ENCODE data around the gene UBFD1.

Gene UBFD1

GRCh38 chr16:23611936-23612335 lies 54.4 kb downstream of the UBFD1 start:
- no peak for DNase-seq

DNA sequence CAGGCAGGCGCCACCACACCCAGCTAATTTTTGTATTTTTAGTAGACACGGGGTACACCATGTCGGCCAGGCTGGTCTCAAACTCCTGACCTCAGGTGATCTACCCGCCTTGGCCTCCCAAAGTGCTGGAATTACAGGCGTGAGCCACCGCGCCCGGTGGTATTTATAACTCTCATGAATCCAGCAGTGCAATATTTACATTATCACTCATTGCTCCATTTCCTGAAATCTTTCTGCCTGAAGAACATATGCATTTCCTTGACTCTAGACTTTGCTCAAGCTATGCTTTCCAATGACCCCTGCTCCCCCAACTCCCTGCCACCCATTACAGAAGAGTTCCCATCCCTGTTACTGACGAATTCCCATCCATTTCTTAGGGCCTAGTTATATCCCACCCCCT lies 58.3 kb downstream of the UBFD1 start:
- no peak for DNase-seq

Measured in amniotic stem cell (primary cell).